MCF 10A (cell line): Measurements from ENCODE around the gene GALNT16. TPM values are rescaled to one million over a fixed set of nuclear protein-coding genes. Genes with fewer than 3 reads are reported as not detected.

ENCODE experiments used
- BruUV-seq: library from RNA; stranded (reverse); fragments of 400-500 nt; replicated peaks from 2 replicates; lab custom pipeline; 2021; lab: Mats Ljungman, UMichigan
- CTCF ChIA-PET: fragments of 300-600 bp; sonication (Branson Sonifier 250); formaldehyde crosslinking; extraction: SDS; loops from one replicate; lab custom pipeline; 2021; ENCODE audit warnings: antibody characterized with exemption, inconsistent platforms; lab: Yijun Ruan, JAX
- POLR2A ChIA-PET: fragments of 300-600, 350-650 bp; sonication (Branson Sonifier 250); formaldehyde crosslinking; extraction: SDS; loops from one replicate; lab custom pipeline; 2020; ENCODE audit warnings: antibody characterized with exemption, inconsistent platforms; lab: Yijun Ruan, JAX
- DNase-seq: peaks from one replicate; pipeline ENCODE4 v3.0.0-alpha.2; 2018; ENCODE audit not compliant: unreplicated experiment
- H3K27ac Mint-ChIP-seq: one replicate; pipeline ENCODE4 v1.8.0; 2022; ENCODE audit warnings: mild to moderate bottlenecking, low read depth, mixed read lengths; ENCODE audit not compliant: unreplicated experiment
- H3K27me3 Mint-ChIP-seq: one replicate; pipeline ENCODE4 v1.8.0; 2022; ENCODE audit warnings: mixed read lengths; ENCODE audit not compliant: insufficient read depth, unreplicated experiment
- H3K36me3 Mint-ChIP-seq: one replicate; pipeline ENCODE4 v1.8.0; 2022; ENCODE audit warnings: mild to moderate bottlenecking, moderate library complexity, mixed read lengths; ENCODE audit not compliant: insufficient read depth, unreplicated experiment
- H3K4me1 Mint-ChIP-seq: one replicate; pipeline ENCODE4 v1.8.0; 2022; ENCODE audit warnings: mixed read lengths; ENCODE audit not compliant: insufficient read depth, unreplicated experiment
- H3K4me3 Mint-ChIP-seq: one replicate; pipeline ENCODE4 v1.8.0; 2022; ENCODE audit warnings: mild to moderate bottlenecking, moderate library complexity, mixed read lengths; ENCODE audit not compliant: unreplicated experiment
- H3K9me3 Mint-ChIP-seq: one replicate; pipeline ENCODE4 v1.8.0; 2022; ENCODE audit warnings: mixed read lengths; ENCODE audit not compliant: unreplicated experiment
- CTCF ChIP-seq: fragments of 200-600 bp; IDR thresholded peaks from one replicate; pipeline ENCODE4 v1.8.0; 2022; ENCODE audit warnings: antibody characterized with exemption, mild to moderate bottlenecking; ENCODE audit not compliant: unreplicated experiment
- intact Hi-C: fragments of 100-400 bp; cut with micrococcal nuclease; formaldehyde crosslinking; loops from 2 replicates; pipeline ENCODE4 v1.14.1; 2022
- total RNA-seq: library from RNA; stranded (reverse); gene quantifications from 2 replicates; pipeline ENCODE4 v1.2.3, GENCODE V29; 2022

GALNT16 gene
- total RNA-seq, 1 experiment from 2014 or later = not detected

DNA sequence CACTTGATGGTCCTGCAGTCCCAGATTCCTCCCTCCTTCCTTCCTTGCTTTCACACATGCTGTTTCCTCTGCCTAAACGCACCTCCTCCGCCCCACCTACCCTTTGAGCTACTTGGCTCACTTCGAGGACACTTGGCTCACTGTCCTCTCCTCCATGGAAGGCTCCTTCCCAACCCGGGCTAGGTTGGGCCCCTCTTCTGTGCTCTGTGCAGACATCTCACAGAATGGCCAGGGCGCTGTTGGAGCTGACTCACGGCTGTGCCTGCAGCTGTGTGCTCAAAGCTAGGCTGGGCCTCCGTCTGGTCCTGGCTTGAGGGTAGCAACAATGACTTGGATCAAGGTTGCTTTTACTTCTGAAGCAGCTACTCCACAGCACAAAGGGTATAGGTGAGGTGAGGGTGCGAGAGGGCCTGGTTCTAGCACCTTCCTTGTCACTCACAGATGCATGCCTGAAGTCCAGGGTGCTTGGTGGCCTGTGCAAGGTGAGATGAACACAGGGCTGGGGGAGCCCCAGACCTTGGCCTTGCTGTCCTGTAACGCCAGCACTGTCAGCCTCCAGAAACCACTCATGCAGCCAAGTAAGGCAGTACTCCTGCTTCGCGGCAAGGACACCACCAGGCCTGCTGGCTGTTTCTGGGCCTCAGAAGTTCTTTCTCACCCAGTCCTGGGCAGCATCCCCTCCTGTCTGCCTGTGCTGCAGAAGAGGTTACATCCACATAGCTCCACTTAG, 61.8 kb downstream of the GALNT16 start:
- H3K27ac Mint-ChIP-seq = no peak overlapping the region
- ChIA-PET CTCF (interaction anchor here (0.5 kb wide), 1 partner anchor 35 kb away, joined by 3 read pairs; no protein-coding TSS in a partner anchor), POLR2A (no interaction called here)
- no peak for TF ChIP-seq CTCF
- peaks cover 4% of the 10 kb centered on the region for H3K4me1 Mint-ChIP-seq
- no peak overlapping the region for H3K4me3 Mint-ChIP-seq
- no peak for DNase-seq
- H3K27me3 Mint-ChIP-seq = peaks cover 5% of the 10 kb centered on the region
- intact Hi-C loops = no loop called here
- no peaks in the 10 kb centered on the region for H3K36me3 Mint-ChIP-seq
- no peaks in the 10 kb centered on the region for H3K9me3 Mint-ChIP-seq
- no TSS peak for BruUV-seq

DNA sequence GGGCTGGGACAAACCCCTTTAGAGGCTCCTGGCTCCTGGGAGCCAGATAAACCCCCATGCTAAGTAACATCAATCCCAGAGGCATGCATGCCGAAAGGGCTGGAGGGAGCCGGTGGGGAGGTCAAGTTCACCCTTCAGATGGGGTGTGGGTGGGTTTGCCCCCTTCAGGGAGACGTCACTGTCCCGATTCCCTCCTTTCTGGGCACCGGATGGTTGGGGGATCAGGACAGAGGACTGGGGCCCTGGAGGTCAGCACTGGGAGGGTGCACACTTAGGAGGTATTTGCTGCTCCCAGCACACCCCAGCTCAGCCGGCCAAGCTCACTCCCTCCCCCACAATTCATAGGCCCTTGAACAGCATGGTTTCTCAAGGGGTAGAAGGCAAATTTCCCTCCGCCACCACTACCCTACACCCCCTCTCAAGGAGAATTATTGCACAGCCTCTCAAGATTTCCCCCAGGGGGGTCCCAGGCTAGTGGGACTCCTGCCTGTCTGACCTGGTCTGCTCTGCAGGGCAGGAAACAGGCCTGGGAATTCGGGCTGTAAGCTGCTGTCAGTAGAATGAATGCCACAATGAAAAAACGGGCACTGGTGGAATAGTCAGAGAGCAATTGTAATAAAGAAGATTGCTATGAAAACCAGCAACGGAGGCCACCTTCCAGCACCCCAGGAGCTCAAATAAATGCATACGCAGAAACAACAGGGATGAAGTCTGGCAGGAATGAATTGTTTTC, 63.5 kb downstream of the GALNT16 start:
- Mint-ChIP-seq H3K36me3 (no peaks in the 10 kb centered on the region), H3K27me3 (peaks cover 11% of the 10 kb centered on the region), H3K4me1 (no peaks in the 10 kb centered on the region), H3K4me3 (no peak overlapping the region), H3K27ac (no peak overlapping the region), H3K9me3 (no peaks in the 10 kb centered on the region)
- intact Hi-C loops = no loop called here
- BruUV-seq = no TSS peak
- no peak for DNase-seq
- POLR2A ChIA-PET = no interaction called here
- CTCF ChIA-PET = no interaction called here
- no peak for TF ChIP-seq CTCF

GRCh38 chr14:69323999-69324282, 64.0 kb downstream of the GALNT16 start:
- H3K4me1 Mint-ChIP-seq = no peaks in the 10 kb centered on the region
- CTCF ChIA-PET = no interaction called here
- POLR2A ChIA-PET = no interaction called here
- no peak overlapping the region for H3K4me3 Mint-ChIP-seq
- H3K9me3 Mint-ChIP-seq = no peaks in the 10 kb centered on the region
- BruUV-seq = no TSS peak
- peaks cover 11% of the 10 kb centered on the region for H3K27me3 Mint-ChIP-seq
- intact Hi-C loops = no loop called here
- no peaks in the 10 kb centered on the region for H3K36me3 Mint-ChIP-seq
- no peak for TF ChIP-seq CTCF
- DNase-seq = no peak
- no peak overlapping the region for H3K27ac Mint-ChIP-seq

DNA sequence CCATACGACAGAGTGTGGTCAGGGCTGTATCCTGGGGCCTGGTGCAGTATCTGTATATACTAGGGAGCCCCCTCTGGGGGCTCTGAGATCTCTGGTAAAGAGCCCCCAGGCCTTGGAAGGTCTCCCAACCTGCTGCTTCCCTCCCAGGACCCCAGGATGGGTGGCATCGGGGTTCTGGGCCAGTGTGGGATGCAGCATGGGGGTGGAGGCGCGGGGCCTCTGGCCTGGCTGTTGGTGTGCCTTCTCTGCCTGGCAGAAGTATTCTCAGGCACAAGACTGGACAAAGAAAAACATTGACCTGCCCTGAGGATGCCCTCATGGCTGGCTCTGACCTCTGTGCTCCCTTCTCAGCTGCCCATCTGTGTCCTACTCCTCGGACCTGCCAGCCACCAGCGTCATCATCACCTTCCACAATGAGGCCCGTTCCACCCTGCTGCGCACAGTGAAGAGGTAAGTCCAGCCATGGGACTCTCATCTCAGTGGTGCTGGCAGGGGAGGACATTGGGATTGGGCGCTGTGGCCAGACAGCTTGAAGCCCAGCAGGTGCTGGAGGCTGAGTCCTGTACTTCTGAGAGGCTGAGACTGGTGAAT, 64.5 kb downstream of the GALNT16 start:
- Mint-ChIP-seq H3K4me1 (no peaks in the 10 kb centered on the region), H3K27me3 (peaks cover 11% of the 10 kb centered on the region), H3K27ac (no peak overlapping the region), H3K36me3 (no peaks in the 10 kb centered on the region), H3K4me3 (no peak overlapping the region), H3K9me3 (no peaks in the 10 kb centered on the region)
- no peak for TF ChIP-seq CTCF
- BruUV-seq = no TSS peak
- no peak for DNase-seq
- POLR2A ChIA-PET = no interaction called here
- intact Hi-C loops = no loop called here
- CTCF ChIA-PET = no interaction called here
